ENCODE data around the gene MRPS2. TPM values are rescaled to one million over a fixed set of nuclear protein-coding genes. Genes with fewer than 3 reads are reported as not detected.

Gene MRPS2
- total RNA-seq, 1 experiment from 2014 or later: 62.4 TPM

- Histone ChIP-seq H3K9ac (ENCODE audit: low read length) (no peak overlapping the region), H2AFZ (ENCODE audit: low read length) (no peak overlapping the region), H3K36me3 (ENCODE audit: low read depth, low read length) (no peaks in the 10 kb centered on the region), H3K4me1 (ENCODE audit: insufficient read depth, low read length) (0 out of 2 replicates have a peak, but pooled peaks cover 4% of the 10 kb centered on the region), H3K4me3 (ENCODE audit: low read length) (no peak overlapping the region), H3K79me2 (ENCODE audit: low read length) (no peaks in the 10 kb centered on the region), H3K27me3 (ENCODE audit: low read length) (no peaks in the 10 kb centered on the region), H4K20me1 (ENCODE audit: low read length) (no peaks in the 10 kb centered on the region), H3K4me2 (ENCODE audit: low read length) (no peak overlapping the region), H3K9me3 (ENCODE audit: low read length) (no peaks in the 10 kb centered on the region), H3F3A (ENCODE audit: low read length, unreplicated experiment) (no peaks in the 10 kb centered on the region), H3K27ac (ENCODE audit: low read length) (no peak overlapping the region), H3K9me2 (replicated peaks; ENCODE audit: low read length) (no peaks in the 10 kb centered on the region)
- TF ChIP-seq EZH2phosphoT487 (IDR thresholded peaks at IDR 0.05; ENCODE audit: borderline replicate concordance, low read length) (no peak), CTCF (conservative IDR thresholded peaks at IDR 0.05; ENCODE audit: low read depth, low read length) (no peak), EZH2 (IDR thresholded peaks at IDR 0.05; ENCODE audit: low read length, unreplicated experiment) (no peak)
- ChIA-PET CTCF (no interaction called here), POLR2A (ENCODE audit: unreplicated experiment) (no interaction called here)
- intact Hi-C loops (cut with micrococcal nuclease): no loop called here
- BruUV-seq (replicated peaks): no TSS peak
- DNase-seq (no peak), ATAC-seq (no peak)
Measured at GRCh38 chr9:135514342-135515082, 14.0 kb downstream of the MRPS2 start.

GRCh38 chr9:135515083-135515951 lies 14.8 kb downstream of the MRPS2 start:
- no peaks in the 10 kb centered on the region for H3K27me3 ChIP-seq (ENCODE audit: low read length)
- no peak overlapping the region for H3K27ac ChIP-seq (ENCODE audit: low read length)
- no peak overlapping the region for H3K4me3 ChIP-seq (ENCODE audit: low read length)
- 0 out of 2 replicates have a peak, but pooled peaks cover 4% of the 10 kb centered on the region for H3K4me1 ChIP-seq (ENCODE audit: insufficient read depth, low read length)
- H4K20me1 ChIP-seq (ENCODE audit: low read length): no peaks in the 10 kb centered on the region
- no peak for TF ChIP-seq EZH2 (IDR thresholded peaks at IDR 0.05; ENCODE audit: low read length, unreplicated experiment)
- TF ChIP-seq CTCF (conservative IDR thresholded peaks at IDR 0.05; ENCODE audit: low read depth, low read length): no peak
- TF ChIP-seq EZH2phosphoT487 (IDR thresholded peaks at IDR 0.05; ENCODE audit: borderline replicate concordance, low read length): no peak
- no peaks in the 10 kb centered on the region for H3K9me2 ChIP-seq (replicated peaks; ENCODE audit: low read length)
- H3K36me3 ChIP-seq (ENCODE audit: low read depth, low read length): no peaks in the 10 kb centered on the region
- POLR2A ChIA-PET (ENCODE audit: unreplicated experiment): no interaction called here
- CTCF ChIA-PET: no interaction called here
- no peak overlapping the region for H3K9ac ChIP-seq (ENCODE audit: low read length)
- H2AFZ ChIP-seq (ENCODE audit: low read length): no peak overlapping the region
- DNase-seq (no peak), ATAC-seq (no peak)
- H3K4me2 ChIP-seq (ENCODE audit: low read length): no peak overlapping the region
- no peaks in the 10 kb centered on the region for H3F3A ChIP-seq (ENCODE audit: low read length, unreplicated experiment)
- no peaks in the 10 kb centered on the region for H3K79me2 ChIP-seq (ENCODE audit: low read length)
- intact Hi-C loops (cut with micrococcal nuclease): no loop called here
- no TSS peak for BruUV-seq (replicated peaks)
- no peaks in the 10 kb centered on the region for H3K9me3 ChIP-seq (ENCODE audit: low read length)
